Testis (tissue), 2 donors: ENCODE data around the gene ESRP2.

Experiments
- POLR2A ChIP-seq: fragments of 450-650 bp; IDR thresholded peaks from one replicate; pipeline ENCODE4 v1.6.1; 2017; ENCODE audit warnings: antibody characterized with exemption, mild to moderate bottlenecking, moderate library complexity
- TF ChIP-seq, protein P1 (sequence below), 3 experiments: fragments of 450-650 bp in 2 of 3; fragments of 200-600 bp in 1 of 3; sonication (generic) in 1 of 3; IDR thresholded peaks; one replicate each; pipeline ENCODE4 v1.5.1; 2016 to 2019; ENCODE audit warnings: antibody characterized with exemption in 3 of 3, mild to moderate bottlenecking in 2 of 3, moderate library complexity in 1 of 3

GRCh38 chr16:68274441-68274840, 38.5 kb upstream of the ESRP2 start:
- TF ChIP-seq, protein P1, sequence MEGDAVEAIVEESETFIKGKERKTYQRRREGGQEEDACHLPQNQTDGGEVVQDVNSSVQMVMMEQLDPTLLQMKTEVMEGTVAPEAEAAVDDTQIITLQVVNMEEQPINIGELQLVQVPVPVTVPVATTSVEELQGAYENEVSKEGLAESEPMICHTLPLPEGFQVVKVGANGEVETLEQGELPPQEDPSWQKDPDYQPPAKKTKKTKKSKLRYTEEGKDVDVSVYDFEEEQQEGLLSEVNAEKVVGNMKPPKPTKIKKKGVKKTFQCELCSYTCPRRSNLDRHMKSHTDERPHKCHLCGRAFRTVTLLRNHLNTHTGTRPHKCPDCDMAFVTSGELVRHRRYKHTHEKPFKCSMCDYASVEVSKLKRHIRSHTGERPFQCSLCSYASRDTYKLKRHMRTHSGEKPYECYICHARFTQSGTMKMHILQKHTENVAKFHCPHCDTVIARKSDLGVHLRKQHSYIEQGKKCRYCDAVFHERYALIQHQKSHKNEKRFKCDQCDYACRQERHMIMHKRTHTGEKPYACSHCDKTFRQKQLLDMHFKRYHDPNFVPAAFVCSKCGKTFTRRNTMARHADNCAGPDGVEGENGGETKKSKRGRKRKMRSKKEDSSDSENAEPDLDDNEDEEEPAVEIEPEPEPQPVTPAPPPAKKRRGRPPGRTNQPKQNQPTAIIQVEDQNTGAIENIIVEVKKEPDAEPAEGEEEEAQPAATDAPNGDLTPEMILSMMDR (IDR thresholded peaks at IDR 0.05), result no peak
- no peak for TF ChIP-seq POLR2A
